ENCODE data around the gene BCCIP. TPM values are rescaled to one million over a fixed set of nuclear protein-coding genes. Genes with fewer than 3 reads are reported as not detected.

The BCCIP gene
- total RNA-seq, 2 donors from 2014 or later, result 58.6 to 116 TPM

DNA sequence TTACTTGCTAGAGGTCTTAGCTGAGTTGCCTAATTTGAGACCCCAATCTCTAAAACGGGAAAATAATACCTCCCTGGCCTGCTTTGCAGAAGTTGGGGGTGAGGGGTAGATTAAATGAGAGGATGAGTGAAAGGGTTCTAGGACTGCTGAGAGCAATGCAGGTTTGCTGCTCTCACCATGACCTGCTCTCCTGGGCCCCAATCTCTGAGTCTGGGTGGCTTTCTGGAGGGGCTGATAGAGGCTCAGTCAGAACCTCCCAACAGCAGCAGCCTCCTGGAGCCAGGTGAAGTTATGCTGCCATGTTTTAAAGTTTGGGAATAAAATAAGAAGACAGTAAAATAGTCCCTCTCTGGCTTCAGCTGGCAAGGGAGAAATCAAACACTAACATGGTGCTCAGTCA is 7.6 kb upstream of the BCCIP start:
- no peak for ATAC-seq (replicated peaks)

GRCh38 chr10:125816548-125816947 is 6.8 kb upstream of the BCCIP start:
- Mint-ChIP-seq H3K9me3 (no peaks in the 10 kb centered on the region), H3K36me3 (ENCODE audit: low read depth) (peaks cover 40% of the 10 kb centered on the region)
- no peak for ATAC-seq (replicated peaks)

More for the DNA sequence above, 7.6 kb upstream of the BCCIP start:
- no peak overlapping the region for H3K4me3 Mint-ChIP-seq
- peaks cover 45% of the 10 kb centered on the region for H3K36me3 Mint-ChIP-seq (ENCODE audit: low read depth)
- no peaks in the 10 kb centered on the region for H3K9me3 Mint-ChIP-seq
- no peaks in the 10 kb centered on the region for H3K4me1 Mint-ChIP-seq
- H3K27ac Mint-ChIP-seq, result no peak overlapping the region
- no peaks in the 10 kb centered on the region for H3K27me3 Mint-ChIP-seq

GRCh38 chr10:125817337-125817946 is 5.9 kb upstream of the BCCIP start:
- H3K9me3 Mint-ChIP-seq, result no peaks in the 10 kb centered on the region
- peaks cover 41% of the 10 kb centered on the region for H3K36me3 Mint-ChIP-seq (ENCODE audit: low read depth)
- H3K4me1 Mint-ChIP-seq, result peaks cover 5% of the 10 kb centered on the region
- no peak overlapping the region for H3K27ac Mint-ChIP-seq
- no peak for ATAC-seq (replicated peaks)
- no peaks in the 10 kb centered on the region for H3K27me3 Mint-ChIP-seq
- H3K4me3 Mint-ChIP-seq, result no peak overlapping the region

More at GRCh38 chr10:125816548-125816947, 6.8 kb upstream of the BCCIP start:
- Mint-ChIP-seq H3K27me3 (no peaks in the 10 kb centered on the region), H3K27ac (no peak overlapping the region), H3K4me1 (peaks cover under 1% of the 10 kb centered on the region), H3K4me3 (no peak overlapping the region)

- H3K9me3 Mint-ChIP-seq, result no peaks in the 10 kb centered on the region
- no peak overlapping the region for H3K4me3 Mint-ChIP-seq
- no peak overlapping the region for H3K27ac Mint-ChIP-seq
- ATAC-seq (replicated peaks), result no peak
- H3K27me3 Mint-ChIP-seq, result no peaks in the 10 kb centered on the region
- H3K36me3 Mint-ChIP-seq (ENCODE audit: low read depth), result peaks cover 9% of the 10 kb centered on the region
- H3K4me1 Mint-ChIP-seq, result peaks cover 7% of the 10 kb centered on the region
Observed at GRCh38 chr10:125820701-125821100, 2.6 kb upstream of the BCCIP start.

DNA sequence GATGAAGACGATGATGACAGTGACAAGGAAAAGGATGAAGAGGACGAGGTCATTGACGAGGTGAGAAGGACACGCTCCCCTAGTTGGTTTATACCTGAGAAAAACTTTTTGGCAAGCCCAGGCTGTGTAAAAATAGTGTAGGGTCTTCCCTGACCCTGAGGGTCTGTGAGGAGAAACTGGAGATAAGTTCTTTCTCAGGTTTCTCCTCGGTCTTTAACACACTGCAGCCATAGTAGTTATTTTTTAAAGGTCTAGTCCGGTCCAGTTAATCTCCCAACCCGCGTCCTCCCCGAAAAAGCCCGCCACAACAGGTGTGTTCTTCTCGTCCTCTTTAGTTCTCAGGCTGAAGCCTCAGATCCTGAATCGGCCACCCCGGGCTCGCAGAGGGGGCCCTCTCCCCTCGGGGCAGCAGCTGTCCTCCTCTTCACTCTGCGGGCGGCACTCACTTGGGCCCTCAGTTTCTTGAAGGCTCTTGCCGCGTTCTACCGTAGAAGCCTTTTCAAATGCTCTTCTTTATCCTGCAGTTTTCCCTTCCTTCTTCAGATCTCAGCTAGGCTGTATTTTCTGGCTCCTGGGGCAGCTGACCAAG is 411 bp downstream of the BCCIP start:
- Mint-ChIP-seq H3K27me3 (no peaks in the 10 kb centered on the region), H3K4me1 (peaks cover 22% of the 10 kb centered on the region), H3K36me3 (ENCODE audit: low read depth) (peaks cover 5% of the 10 kb centered on the region), H3K4me3 (no peak overlapping the region), H3K9me3 (no peaks in the 10 kb centered on the region), H3K27ac (no peak overlapping the region)
- no peak for ATAC-seq (replicated peaks)

GRCh38 chr10:125824736-125825135 is 1.4 kb downstream of the BCCIP start:
- ATAC-seq (replicated peaks), result no peak
- H3K4me3 Mint-ChIP-seq, result no peak overlapping the region
- H3K27ac Mint-ChIP-seq, result no peak overlapping the region
- peaks cover 22% of the 10 kb centered on the region for H3K4me1 Mint-ChIP-seq
- H3K36me3 Mint-ChIP-seq (ENCODE audit: low read depth), result peaks cover 5% of the 10 kb centered on the region
- no peaks in the 10 kb centered on the region for H3K27me3 Mint-ChIP-seq
- no peaks in the 10 kb centered on the region for H3K9me3 Mint-ChIP-seq

DNA sequence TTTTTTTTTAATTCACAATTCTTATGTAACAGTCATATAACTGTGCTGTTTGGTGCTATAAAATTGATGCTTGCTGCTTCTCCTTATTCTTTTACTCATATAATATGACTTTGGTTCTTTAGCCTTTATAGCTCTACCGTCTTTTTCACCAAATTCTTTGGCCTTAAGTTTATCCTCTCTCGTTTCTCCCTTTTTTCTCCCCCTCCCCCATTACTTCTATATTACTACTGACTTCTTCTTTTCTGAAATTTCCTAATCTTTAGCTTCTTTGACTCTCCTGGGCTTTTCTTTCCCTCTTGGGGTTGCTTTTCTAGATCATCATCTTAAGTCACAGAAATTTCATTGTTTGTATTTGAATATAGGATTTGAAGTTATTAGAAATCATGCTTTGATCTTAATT is 3.8 kb downstream of the BCCIP start:
- H3K4me3 Mint-ChIP-seq, result no peak overlapping the region
- ATAC-seq (replicated peaks), result no peak
- H3K27ac Mint-ChIP-seq, result no peak overlapping the region
- H3K36me3 Mint-ChIP-seq (ENCODE audit: low read depth), result no peaks in the 10 kb centered on the region
- peaks cover 17% of the 10 kb centered on the region for H3K4me1 Mint-ChIP-seq
- no peaks in the 10 kb centered on the region for H3K9me3 Mint-ChIP-seq
- H3K27me3 Mint-ChIP-seq, result no peaks in the 10 kb centered on the region

DNA sequence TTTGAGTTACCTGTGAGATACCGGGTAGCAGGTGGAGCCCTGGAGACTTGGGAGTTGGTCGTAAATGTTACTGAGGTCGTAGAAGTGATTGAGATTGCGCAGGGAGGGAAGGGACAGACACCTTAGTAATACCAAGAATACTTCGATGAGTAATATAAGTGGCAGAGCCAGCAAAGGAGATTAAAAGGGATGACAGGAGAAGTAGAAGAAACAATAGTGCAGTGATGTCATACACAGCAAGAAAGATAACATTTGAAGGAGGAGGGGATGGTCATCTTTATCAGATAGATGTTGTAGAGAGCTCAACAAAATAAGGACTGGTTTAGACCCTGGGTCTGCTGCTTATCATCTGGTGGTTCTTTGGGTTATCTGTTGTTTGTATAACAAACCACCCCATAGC is 5.0 kb downstream of the BCCIP start:
- Mint-ChIP-seq H3K4me3 (peak overlapping the region; percentile 6), H3K27ac (peak overlapping the region; percentile 80), H3K36me3 (ENCODE audit: low read depth) (no peaks in the 10 kb centered on the region), H3K4me1 (peaks cover 17% of the 10 kb centered on the region), H3K9me3 (no peaks in the 10 kb centered on the region), H3K27me3 (no peaks in the 10 kb centered on the region)
- ATAC-seq (replicated peaks), result peak; percentile 78

- Mint-ChIP-seq H3K27me3 (no peaks in the 10 kb centered on the region), H3K27ac (no peak overlapping the region), H3K4me1 (peaks cover 4% of the 10 kb centered on the region), H3K9me3 (no peaks in the 10 kb centered on the region), H3K4me3 (no peak overlapping the region), H3K36me3 (ENCODE audit: low read depth) (peaks cover 32% of the 10 kb centered on the region)
- ATAC-seq (replicated peaks), result no peak
Observed at GRCh38 chr10:125836746-125837145, 13.4 kb downstream of the BCCIP start.

- no peak overlapping the region for H3K4me3 Mint-ChIP-seq
- H3K27me3 Mint-ChIP-seq, result no peaks in the 10 kb centered on the region
- H3K4me1 Mint-ChIP-seq, result peaks cover 4% of the 10 kb centered on the region
- ATAC-seq (replicated peaks), result no peak
- H3K9me3 Mint-ChIP-seq, result no peaks in the 10 kb centered on the region
- no peak overlapping the region for H3K27ac Mint-ChIP-seq
- peaks cover 45% of the 10 kb centered on the region for H3K36me3 Mint-ChIP-seq (ENCODE audit: low read depth)
Observed at GRCh38 chr10:125838802-125839575, 15.6 kb downstream of the BCCIP start.

DNA sequence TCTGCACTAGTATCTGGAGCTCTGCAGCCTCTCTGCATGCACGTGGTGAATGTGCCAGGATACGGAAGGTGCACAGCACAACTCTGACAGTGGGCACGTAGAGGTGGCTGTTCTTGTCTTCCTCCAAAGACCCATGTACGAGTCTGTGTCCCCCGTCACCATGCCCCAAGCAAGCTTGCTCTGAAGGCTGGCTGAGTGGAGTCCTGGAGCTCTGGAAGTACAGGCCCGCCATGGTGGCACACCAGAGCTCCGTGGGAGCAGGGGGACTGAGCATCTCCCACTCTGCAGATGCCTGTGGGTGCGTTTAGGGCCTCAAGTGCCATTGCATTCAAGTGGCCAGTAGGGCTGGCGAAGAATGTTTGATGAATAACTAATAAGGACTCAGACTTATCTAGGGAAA is 17.1 kb downstream of the BCCIP start:
- Mint-ChIP-seq H3K27me3 (no peaks in the 10 kb centered on the region), H3K9me3 (no peaks in the 10 kb centered on the region), H3K36me3 (ENCODE audit: low read depth) (peaks cover 48% of the 10 kb centered on the region), H3K4me3 (no peak overlapping the region), H3K27ac (peak overlapping the region; percentile 57), H3K4me1 (peaks cover 4% of the 10 kb centered on the region)
- ATAC-seq (replicated peaks), result no peak

- Mint-ChIP-seq H3K36me3 (ENCODE audit: low read depth) (peaks cover 48% of the 10 kb centered on the region), H3K9me3 (no peaks in the 10 kb centered on the region), H3K27me3 (no peaks in the 10 kb centered on the region), H3K4me1 (peaks cover 4% of the 10 kb centered on the region), H3K27ac (no peak overlapping the region), H3K4me3 (no peak overlapping the region)
- no peak for ATAC-seq (replicated peaks)
Observed at GRCh38 chr10:125840955-125841354, 17.6 kb downstream of the BCCIP start.

- no peak overlapping the region for H3K4me3 Mint-ChIP-seq
- no peak for ATAC-seq (replicated peaks)
- no peak overlapping the region for H3K27ac Mint-ChIP-seq
- H3K9me3 Mint-ChIP-seq, result no peaks in the 10 kb centered on the region
- H3K36me3 Mint-ChIP-seq (ENCODE audit: low read depth), result peaks cover 51% of the 10 kb centered on the region
- peaks cover 4% of the 10 kb centered on the region for H3K4me1 Mint-ChIP-seq
- no peaks in the 10 kb centered on the region for H3K27me3 Mint-ChIP-seq
Observed at GRCh38 chr10:125843603-125844329, 20.4 kb downstream of the BCCIP start.

DNA sequence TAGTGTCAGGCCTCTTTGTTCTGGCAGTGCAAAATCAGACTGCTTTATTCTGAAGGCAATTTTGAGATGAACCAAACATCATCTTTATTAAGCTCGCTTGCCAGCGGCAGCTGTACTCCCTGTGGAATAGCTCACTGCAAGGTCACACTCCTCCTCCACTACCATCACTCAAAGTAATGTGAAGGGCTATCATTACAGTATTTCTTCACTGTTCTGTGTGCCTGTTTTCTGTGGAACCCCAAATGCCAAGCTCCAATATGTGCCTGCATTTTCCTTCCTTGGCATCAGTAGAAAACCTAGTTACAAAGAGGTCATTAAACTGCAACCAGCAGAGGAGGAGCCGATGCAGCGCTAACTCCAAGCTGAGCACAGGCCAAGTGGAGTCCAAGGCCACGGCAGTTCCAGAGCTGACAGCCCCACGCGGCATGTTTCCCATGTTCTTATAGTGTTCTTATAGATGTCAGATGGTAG is 21.4 kb downstream of the BCCIP start:
- Mint-ChIP-seq H3K4me1 (peaks cover 4% of the 10 kb centered on the region), H3K27me3 (no peaks in the 10 kb centered on the region), H3K9me3 (no peaks in the 10 kb centered on the region), H3K36me3 (ENCODE audit: low read depth) (peaks cover 51% of the 10 kb centered on the region), H3K27ac (no peak overlapping the region), H3K4me3 (no peak overlapping the region)
- ATAC-seq (replicated peaks), result no peak

Data from activated T-helper 17 cell treated with anti-CD3 and anti-CD28 coated beads, Interleukin-2, amount 50 U/mL, for 72 hours (primary cell).